CD4-positive, alpha-beta T cell (primary cell): ENCODE measurements around the gene SRRM1. TPM values are rescaled to one million over a fixed set of nuclear protein-coding genes. Genes with fewer than 3 reads are reported as not detected.

Experiments used
- ATAC-seq: fragments of 200-7000 bp; cut with Tn5 transposase; one replicate; pipeline ENCODE4 v1.10.0; 2022; ENCODE audit warnings: mild to moderate bottlenecking; ENCODE audit not compliant: poor library complexity
- CTCF ChIA-PET: fragments of 350-600 bp; sonication (Branson Sonifier 250); formaldehyde crosslinking; loops from one replicate; lab custom pipeline; 2021; ENCODE audit warnings: antibody characterized with exemption, inconsistent platforms; lab: Charles Lee
- POLR2A ChIA-PET: fragments of 350-600 bp; sonication (Branson Sonifier 250); formaldehyde crosslinking; loops from one replicate; lab custom pipeline; 2021; ENCODE audit warnings: antibody characterized with exemption, inconsistent platforms; lab: Charles Lee
- DNase-seq, 14 experiments: peaks; one replicate each; pipeline ENCODE4 v3.0.0-alpha.2; 2013 to 2020; ENCODE audit warnings: mixed read lengths in 2 of 14
- H3K27ac ChIP-seq, 2 donors: one replicate each; pipeline versions ENCODE4 v1.5.1 to v1.7.0; 2013; ENCODE audit warnings: low read length in 2 of 2, low read depth in 1 of 2, mild to moderate bottlenecking in 1 of 2
- H3K27me3 ChIP-seq, 2 experiments: 1 replicate in 1 of 2; 2 replicates in 1 of 2; pipeline versions ENCODE4 v1.6.1 to v1.7.0; 2013; ENCODE audit warnings: low read length in 2 of 2, control low read depth in 1 of 2, mild to moderate bottlenecking in 1 of 2, moderate library complexity in 1 of 2; ENCODE audit not compliant: insufficient read depth in 2 of 2, control insufficient read depth in 1 of 2
- H3K36me3 ChIP-seq: one replicate; pipeline ENCODE4 v1.6.1; 2013; ENCODE audit warnings: low read length, control low read depth; ENCODE audit not compliant: insufficient read depth
- H3K4me1 ChIP-seq: one replicate; pipeline ENCODE4 v1.6.1; 2013; ENCODE audit warnings: low read length, control low read depth; ENCODE audit not compliant: insufficient read depth
- H3K4me3 ChIP-seq: one replicate; pipeline ENCODE4 v1.5.1; 2013; ENCODE audit warnings: mild to moderate bottlenecking, low read length, moderate library complexity
- H3K9me3 ChIP-seq, 2 experiments: 1 replicate in 1 of 2; 2 replicates in 1 of 2; pipeline versions ENCODE4 v1.6.1 to v1.7.0; 2013; ENCODE audit warnings: low read length in 2 of 2, mild to moderate bottlenecking in 2 of 2, control low read depth in 1 of 2, moderate library complexity in 1 of 2; ENCODE audit not compliant: control insufficient read depth in 1 of 2, insufficient read depth in 1 of 2
- H3K27ac Mint-ChIP-seq: one replicate; pipeline ENCODE4 v1.8.0; 2020; ENCODE audit warnings: mixed read lengths
- H3K27me3 Mint-ChIP-seq: one replicate; pipeline ENCODE4 v1.8.0; 2021; ENCODE audit warnings: mixed read lengths
- H3K36me3 Mint-ChIP-seq: one replicate; pipeline ENCODE4 v1.8.0; 2021; ENCODE audit warnings: low read depth, mixed read lengths
- H3K4me1 Mint-ChIP-seq: one replicate; pipeline ENCODE4 v1.8.0; 2021; ENCODE audit warnings: low read depth, mixed read lengths
- H3K4me3 Mint-ChIP-seq: one replicate; pipeline ENCODE4 v1.8.0; 2020; ENCODE audit warnings: mild to moderate bottlenecking, mixed read lengths
- H3K9me3 Mint-ChIP-seq: one replicate; pipeline ENCODE4 v1.8.0; 2020; ENCODE audit warnings: mixed read lengths
- intact Hi-C, 2 experiments: fragments of 100-400 bp; cut with DNase I in 1 of 2; cut with micrococcal nuclease in 1 of 2; formaldehyde crosslinking; loops; one replicate each; pipeline versions ENCODE4 v1.15.1 to v1.9.0; 2023 to 2025; cut with DNase I, micrococcal nuclease
- total RNA-seq, 174 experiments: library from RNA in 2 of 174; stranded (reverse) in 2 of 174; gene quantifications; one replicate each; pipeline ENCODE4 v1.2.3 and lab custom pipeline; 2021 to 2026
- TF ChIP-seq, protein P1 (sequence below): fragments of 200-600 bp; IDR thresholded peaks from one replicate; pipeline ENCODE4 v1.8.0; 2022; ENCODE audit warnings: antibody characterized with exemption, mild to moderate bottlenecking

The SRRM1 gene
- total RNA-seq, 2 experiments from 2014 or later: 338 to 360 TPM

- intact Hi-C loops: no loop called here
- ChIA-PET POLR2A (no interaction called here), CTCF (no interaction called here)
- H3K27ac Mint-ChIP-seq: no peak overlapping the region
- Histone ChIP-seq H3K9me3 (no peaks in the 10 kb centered on the region), H3K36me3 (no peaks in the 10 kb centered on the region), H3K27ac (no peak overlapping the region), H3K4me3 (no peak overlapping the region), H3K4me1 (no peaks in the 10 kb centered on the region), H3K27me3 (no peaks in the 10 kb centered on the region)
- H3K4me3 Mint-ChIP-seq: no peak overlapping the region
- H3K4me1 Mint-ChIP-seq: no peaks in the 10 kb centered on the region
- no peaks in the 10 kb centered on the region for H3K36me3 Mint-ChIP-seq
- DNase-seq (no peak), ATAC-seq (no peak)
- TF ChIP-seq, protein P1, sequence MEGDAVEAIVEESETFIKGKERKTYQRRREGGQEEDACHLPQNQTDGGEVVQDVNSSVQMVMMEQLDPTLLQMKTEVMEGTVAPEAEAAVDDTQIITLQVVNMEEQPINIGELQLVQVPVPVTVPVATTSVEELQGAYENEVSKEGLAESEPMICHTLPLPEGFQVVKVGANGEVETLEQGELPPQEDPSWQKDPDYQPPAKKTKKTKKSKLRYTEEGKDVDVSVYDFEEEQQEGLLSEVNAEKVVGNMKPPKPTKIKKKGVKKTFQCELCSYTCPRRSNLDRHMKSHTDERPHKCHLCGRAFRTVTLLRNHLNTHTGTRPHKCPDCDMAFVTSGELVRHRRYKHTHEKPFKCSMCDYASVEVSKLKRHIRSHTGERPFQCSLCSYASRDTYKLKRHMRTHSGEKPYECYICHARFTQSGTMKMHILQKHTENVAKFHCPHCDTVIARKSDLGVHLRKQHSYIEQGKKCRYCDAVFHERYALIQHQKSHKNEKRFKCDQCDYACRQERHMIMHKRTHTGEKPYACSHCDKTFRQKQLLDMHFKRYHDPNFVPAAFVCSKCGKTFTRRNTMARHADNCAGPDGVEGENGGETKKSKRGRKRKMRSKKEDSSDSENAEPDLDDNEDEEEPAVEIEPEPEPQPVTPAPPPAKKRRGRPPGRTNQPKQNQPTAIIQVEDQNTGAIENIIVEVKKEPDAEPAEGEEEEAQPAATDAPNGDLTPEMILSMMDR: no peak
- H3K9me3 Mint-ChIP-seq: no peaks in the 10 kb centered on the region
- no peaks in the 10 kb centered on the region for H3K27me3 Mint-ChIP-seq
Observed at GRCh38 chr1:24605534-24606295, 37.4 kb upstream of the SRRM1 start.

DNA sequence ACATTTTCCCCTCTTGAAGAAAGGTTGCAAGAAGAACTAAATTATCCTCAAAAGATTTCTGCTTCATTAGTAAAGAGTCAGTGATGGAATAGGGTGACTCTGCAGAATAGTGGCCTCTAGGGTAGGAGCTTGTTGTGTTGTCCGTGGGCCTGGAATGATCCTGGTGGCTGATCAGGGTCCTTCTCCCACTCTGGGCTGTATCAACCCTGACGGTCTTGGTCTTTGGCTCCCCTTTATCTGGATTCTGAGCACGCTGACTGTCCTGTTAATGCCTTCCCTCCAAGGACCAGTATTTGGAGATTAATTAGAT is 36.9 kb upstream of the SRRM1 start:
- H3K27ac Mint-ChIP-seq: no peak overlapping the region
- CTCF ChIA-PET: no interaction called here
- H3K36me3 Mint-ChIP-seq: no peaks in the 10 kb centered on the region
- no peaks in the 10 kb centered on the region for H3K4me1 ChIP-seq
- H3K27ac ChIP-seq: no peak overlapping the region
- H3K27me3 ChIP-seq: no peaks in the 10 kb centered on the region
- H3K4me3 ChIP-seq: no peak overlapping the region
- ATAC-seq: no peak
- no peaks in the 10 kb centered on the region for H3K9me3 Mint-ChIP-seq
- intact Hi-C loops: no loop called here
- H3K9me3 ChIP-seq: no peaks in the 10 kb centered on the region
- no peaks in the 10 kb centered on the region for H3K4me1 Mint-ChIP-seq
- POLR2A ChIA-PET: no interaction called here
- H3K36me3 ChIP-seq: no peaks in the 10 kb centered on the region
- no peak overlapping the region for H3K4me3 Mint-ChIP-seq
- TF ChIP-seq, protein P1: no peak
- DNase-seq: no peak
- no peaks in the 10 kb centered on the region for H3K27me3 Mint-ChIP-seq

DNA sequence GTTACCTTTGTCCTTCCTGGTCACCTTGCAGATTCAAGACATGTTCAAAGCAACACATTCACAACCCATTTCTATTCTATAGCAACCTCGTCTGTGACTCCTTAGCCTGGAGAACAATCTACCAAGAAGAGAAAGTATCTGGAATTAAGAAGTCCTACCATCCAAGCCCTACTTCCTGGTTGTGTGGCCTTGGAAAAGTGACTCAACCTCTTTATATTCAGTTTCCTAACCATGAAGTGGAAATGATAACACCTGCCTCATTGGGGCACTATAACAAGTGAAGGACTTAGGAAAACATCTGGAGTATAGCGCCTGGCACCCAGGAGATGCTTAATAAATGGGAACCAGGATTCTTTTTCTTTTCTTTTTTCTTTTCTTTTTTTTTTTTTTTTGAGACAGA is 36.5 kb upstream of the SRRM1 start:
- Mint-ChIP-seq H3K4me1 (no peaks in the 10 kb centered on the region), H3K27me3 (no peaks in the 10 kb centered on the region), H3K36me3 (no peaks in the 10 kb centered on the region), H3K4me3 (no peak overlapping the region), H3K27ac (no peak overlapping the region), H3K9me3 (no peaks in the 10 kb centered on the region)
- ChIA-PET POLR2A (no interaction called here), CTCF (no interaction called here)
- no peak for ATAC-seq
- H3K27me3 ChIP-seq: no peaks in the 10 kb centered on the region
- no peak for DNase-seq
- no peaks in the 10 kb centered on the region for H3K4me1 ChIP-seq
- no peaks in the 10 kb centered on the region for H3K36me3 ChIP-seq
- H3K9me3 ChIP-seq: no peaks in the 10 kb centered on the region
- H3K4me3 ChIP-seq: no peak overlapping the region
- TF ChIP-seq, protein P1: no peak
- intact Hi-C loops: no loop called here
- no peak overlapping the region for H3K27ac ChIP-seq
